GM19035 (cell line): ENCODE results near the gene IRGM.

Source experiments
- ATAC-seq: cut with Tn5 transposase; IDR thresholded peaks from one replicate; pipeline ENCODE4 v1.9.1; 2021; ENCODE audit not compliant: unreplicated experiment

IRGM gene

GRCh38 chr5:150895431-150896428, 49.4 kb downstream of the IRGM start:
- ATAC-seq = no peak
